ENCODE measurements around the gene SLC12A2. TPM values are rescaled to one million over a fixed set of nuclear protein-coding genes. Genes with fewer than 3 reads are reported as not detected.

The SLC12A2 gene
- total and polyA plus RNA-seq, 7 donors = 2.8 to 55.9 (median 49.6) TPM

DNA sequence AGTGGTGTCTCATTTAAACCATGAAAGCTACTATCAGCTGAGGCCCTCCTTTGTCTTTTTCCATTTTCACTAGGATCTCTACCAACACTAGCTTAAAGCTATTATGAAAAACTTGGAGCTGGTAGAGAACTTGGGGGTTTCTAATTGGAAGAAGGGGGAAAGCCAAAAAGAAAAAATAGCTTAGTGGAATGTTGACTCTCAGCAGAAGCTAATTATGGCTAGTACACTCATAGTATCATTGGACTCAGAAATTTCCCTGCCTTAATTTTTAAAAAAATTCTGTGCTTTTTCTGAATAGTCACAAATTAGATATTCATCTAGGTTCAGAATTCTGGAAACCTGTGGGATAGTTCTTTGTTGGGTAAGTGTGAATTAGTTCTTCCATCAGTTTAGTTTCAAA lies 8.0 kb downstream of the SLC12A2 start:
- TF ChIP-seq EP300 (IDR thresholded peaks at IDR 0.05) = no peak
- TF ChIP-seq POLR2A (IDR thresholded peaks at IDR 0.05) = no peak
- TF ChIP-seq, protein P1, sequence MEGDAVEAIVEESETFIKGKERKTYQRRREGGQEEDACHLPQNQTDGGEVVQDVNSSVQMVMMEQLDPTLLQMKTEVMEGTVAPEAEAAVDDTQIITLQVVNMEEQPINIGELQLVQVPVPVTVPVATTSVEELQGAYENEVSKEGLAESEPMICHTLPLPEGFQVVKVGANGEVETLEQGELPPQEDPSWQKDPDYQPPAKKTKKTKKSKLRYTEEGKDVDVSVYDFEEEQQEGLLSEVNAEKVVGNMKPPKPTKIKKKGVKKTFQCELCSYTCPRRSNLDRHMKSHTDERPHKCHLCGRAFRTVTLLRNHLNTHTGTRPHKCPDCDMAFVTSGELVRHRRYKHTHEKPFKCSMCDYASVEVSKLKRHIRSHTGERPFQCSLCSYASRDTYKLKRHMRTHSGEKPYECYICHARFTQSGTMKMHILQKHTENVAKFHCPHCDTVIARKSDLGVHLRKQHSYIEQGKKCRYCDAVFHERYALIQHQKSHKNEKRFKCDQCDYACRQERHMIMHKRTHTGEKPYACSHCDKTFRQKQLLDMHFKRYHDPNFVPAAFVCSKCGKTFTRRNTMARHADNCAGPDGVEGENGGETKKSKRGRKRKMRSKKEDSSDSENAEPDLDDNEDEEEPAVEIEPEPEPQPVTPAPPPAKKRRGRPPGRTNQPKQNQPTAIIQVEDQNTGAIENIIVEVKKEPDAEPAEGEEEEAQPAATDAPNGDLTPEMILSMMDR (IDR thresholded peaks at IDR 0.05) = no peak
- no peak for TF ChIP-seq POLR2AphosphoS5 (IDR thresholded peaks at IDR 0.05)

DNA sequence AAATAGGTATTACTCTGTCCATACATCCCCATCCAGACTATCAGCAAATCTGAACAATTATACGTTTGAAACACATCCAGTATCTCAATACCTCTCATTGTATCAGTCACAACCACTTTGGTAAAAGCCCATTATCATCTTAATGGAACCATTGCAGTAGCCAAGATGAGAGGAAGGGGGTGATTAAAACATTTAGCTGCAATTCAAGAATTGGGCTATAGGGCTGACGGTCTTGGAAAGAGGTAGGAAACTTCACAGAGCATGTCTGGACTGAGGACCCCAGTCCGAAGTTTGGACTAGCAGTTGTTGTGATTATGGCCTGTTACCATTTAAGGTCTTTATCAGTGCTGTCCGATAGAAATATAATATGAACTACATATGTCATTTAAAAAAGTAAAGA lies 8.6 kb downstream of the SLC12A2 start:
- peak overlapping the region in 1 of 4 donors; percentile 7 for H3K27ac ChIP-seq
- H3K4me1 ChIP-seq = peaks cover 0 to 3% (median under 1%) of the 10 kb centered on the region in 4 donors
- 29 to 70% methylated on average over 4 of the region's 4 CpGs for WGBS, 2 donors
- H3K36me3 ChIP-seq = no peaks in the 10 kb centered on the region
- H3K9me3 ChIP-seq = peaks cover 0 to 6% (median 0%) of the 10 kb centered on the region in 4 donors
- intact Hi-C loops (cut with DNase I) = no loop called here
- no peak for DNase-seq
- H3K27me3 ChIP-seq = no peaks in the 10 kb centered on the region
- no peak overlapping the region for H3K4me3 ChIP-seq
- TF ChIP-seq POLR2AphosphoS5 (IDR thresholded peaks at IDR 0.05) (no peak), POLR2A (IDR thresholded peaks at IDR 0.05) (no peak), EP300 (IDR thresholded peaks at IDR 0.05) (no peak)
- TF ChIP-seq, protein P1 (IDR thresholded peaks at IDR 0.05) = no peak

More for the DNA sequence above, 8.0 kb downstream of the SLC12A2 start:
- DNase-seq = no peak
- Histone ChIP-seq H3K4me3 (no peak overlapping the region), H3K4me1 (peaks cover 0 to 9% (median 3%) of the 10 kb centered on the region in 4 donors), H3K27ac (peak overlapping the region in 1 of 4 donors; percentile 7), H3K9me3 (peaks cover 0 to 2% (median 0%) of the 10 kb centered on the region in 4 donors), H3K36me3 (no peaks in the 10 kb centered on the region), H3K27me3 (no peaks in the 10 kb centered on the region)
- intact Hi-C loops (cut with DNase I) = no loop called here

DNA sequence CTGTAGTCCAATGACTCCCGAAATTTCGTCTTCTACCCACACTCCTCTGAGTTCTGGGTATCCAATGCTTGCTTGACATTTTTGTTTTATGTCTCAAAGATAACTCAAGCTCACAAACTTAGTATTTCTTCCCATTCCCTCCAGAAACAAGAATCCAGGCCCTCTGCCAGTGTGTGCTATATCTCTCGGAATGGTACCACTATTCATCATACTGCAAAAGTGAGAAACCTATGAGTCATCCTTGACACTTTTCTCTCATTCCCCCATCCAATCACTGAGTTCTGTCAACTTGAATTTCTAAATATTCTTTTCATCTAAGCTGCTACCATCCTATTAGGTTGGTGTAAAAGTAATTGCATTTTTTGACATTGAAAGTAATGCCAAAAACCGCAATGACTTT lies 9.8 kb downstream of the SLC12A2 start:
- no peaks in the 10 kb centered on the region for H3K27me3 ChIP-seq
- peak overlapping the region in 1 of 4 donors; percentile 18 for H3K27ac ChIP-seq
- H3K36me3 ChIP-seq = no peaks in the 10 kb centered on the region
- intact Hi-C loops (cut with DNase I) = no loop called here
- DNase-seq = no peak
- H3K9me3 ChIP-seq = peaks cover 0 to 6% (median 3%) of the 10 kb centered on the region in 4 donors
- no peaks in the 10 kb centered on the region for H3K4me1 ChIP-seq
- no peak overlapping the region for H3K4me3 ChIP-seq
- no peak for TF ChIP-seq POLR2A (IDR thresholded peaks at IDR 0.05)
- TF ChIP-seq EP300 (IDR thresholded peaks at IDR 0.05) = no peak
- TF ChIP-seq, protein P1 (IDR thresholded peaks at IDR 0.05) = no peak
- TF ChIP-seq POLR2AphosphoS5 (IDR thresholded peaks at IDR 0.05) = no peak
- 40 to 75% methylated on average over 4 of the region's 4 CpGs for WGBS, 2 donors

DNA sequence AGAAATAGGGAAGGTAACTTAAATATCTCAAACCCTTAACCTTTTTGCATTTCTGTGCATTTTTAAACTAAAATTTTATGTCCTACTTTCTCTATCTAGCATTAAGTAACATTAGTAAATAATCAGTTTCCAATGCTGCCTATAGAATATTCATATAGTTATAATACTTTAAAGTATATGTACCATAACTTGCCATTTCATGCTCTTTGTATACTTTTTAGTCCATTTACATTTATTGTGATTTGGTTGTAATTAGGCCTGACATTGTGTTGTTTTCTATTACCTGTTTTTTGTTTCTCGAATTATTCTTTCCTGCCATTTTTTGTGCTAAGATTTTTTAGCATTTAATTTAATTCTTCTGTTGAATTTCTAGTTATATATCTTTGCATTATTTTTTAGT lies 13.7 kb downstream of the SLC12A2 start:
- WGBS, 2 donors = 94 to 96% methylated on average over 1 of the region's 1 CpG
- no peak overlapping the region for H3K27ac ChIP-seq
- no peak for DNase-seq
- peaks cover 0 to 20% (median 5%) of the 10 kb centered on the region in 4 donors for H3K4me1 ChIP-seq
- peaks cover 0 to 6% (median 4%) of the 10 kb centered on the region in 4 donors for H3K9me3 ChIP-seq
- TF ChIP-seq POLR2A (IDR thresholded peaks at IDR 0.05) (no peak), EP300 (IDR thresholded peaks at IDR 0.05) (no peak), POLR2AphosphoS5 (IDR thresholded peaks at IDR 0.05) (no peak)
- TF ChIP-seq, protein P1 (IDR thresholded peaks at IDR 0.05) = no peak
- intact Hi-C loops (cut with DNase I) = no loop called here
- no peaks in the 10 kb centered on the region for H3K36me3 ChIP-seq
- H3K27me3 ChIP-seq = no peaks in the 10 kb centered on the region
- no peak overlapping the region for H3K4me3 ChIP-seq

DNA sequence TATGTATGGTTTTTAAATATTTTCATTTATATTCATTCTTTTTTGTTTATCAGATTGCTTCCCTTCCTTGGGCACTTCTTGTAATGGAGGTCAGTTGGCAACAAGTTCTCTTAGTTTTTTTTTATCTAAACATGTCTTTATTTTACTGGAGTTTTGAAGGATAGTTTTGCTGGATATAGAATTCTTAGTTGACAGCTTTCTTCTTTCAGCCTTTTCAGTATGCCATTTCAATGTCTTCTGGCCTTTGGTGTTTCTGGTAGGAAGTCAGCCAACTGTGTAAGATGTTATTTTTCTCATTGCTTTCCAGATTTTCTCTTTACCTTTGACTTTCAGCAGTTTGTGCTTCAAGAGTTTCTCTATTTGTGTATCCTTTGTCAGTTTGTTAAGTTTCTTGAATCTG lies 14.2 kb downstream of the SLC12A2 start:
- H3K36me3 ChIP-seq = no peaks in the 10 kb centered on the region
- DNase-seq = no peak
- peaks cover 0 to 20% (median 5%) of the 10 kb centered on the region in 4 donors for H3K4me1 ChIP-seq
- H3K9me3 ChIP-seq = peaks cover 0 to 6% (median 4%) of the 10 kb centered on the region in 4 donors
- H3K27ac ChIP-seq = no peak overlapping the region
- TF ChIP-seq POLR2A (IDR thresholded peaks at IDR 0.05) (no peak), EP300 (IDR thresholded peaks at IDR 0.05) (no peak), POLR2AphosphoS5 (IDR thresholded peaks at IDR 0.05) (no peak)
- TF ChIP-seq, protein P1 (IDR thresholded peaks at IDR 0.05) = no peak
- intact Hi-C loops (cut with DNase I) = no loop called here
- no peak overlapping the region for H3K4me3 ChIP-seq
- no peaks in the 10 kb centered on the region for H3K27me3 ChIP-seq
